ENCODE results near the gene CDRT4. TPM values are rescaled to one million over a fixed set of nuclear protein-coding genes. Genes with fewer than 3 reads are reported as not detected.

The CDRT4 gene
- total and polyA plus RNA-seq, 2 donors (not counting 3 experiments of a cell fraction or from before 2014, with no cell fraction given): 11.5 to 13.6 TPM

- Histone ChIP-seq H3K4me3 (replicated peaks in 1 of 3; ENCODE audit: insufficient read depth in 1 of 3, low read depth in 1 of 3, low read length in 3 of 3) (no peak overlapping the region), H3K79me2 (ENCODE audit: control insufficient read depth, insufficient read depth, low read length) (no peaks in the 10 kb centered on the region), H3K4me2 (ENCODE audit: insufficient read depth, low read length) (peak overlapping the region; percentile 27), H3K9ac (replicated peaks; ENCODE audit: extremely low read depth, insufficient read depth, low read length) (no peak overlapping the region), H3K4me1 (ENCODE audit: control insufficient read depth, extremely low read depth, insufficient read depth, low read length) (peaks cover 16% of the 10 kb centered on the region), H3K9me1 (replicated peaks; ENCODE audit: control insufficient read depth, extremely low read depth, insufficient read depth, low read length) (no peaks in the 10 kb centered on the region), H3K9me3 (replicated peaks; ENCODE audit: control insufficient read depth, insufficient read depth, low read length) (no peaks in the 10 kb centered on the region), H3K27me3 (ENCODE audit: control insufficient read depth in 2 of 2, insufficient read depth in 2 of 2, low read length in 2 of 2) (no peaks in the 10 kb centered on the region), H2AFZ (ENCODE audit: low read depth, low read length) (peak overlapping the region; percentile 80), H3K27ac (ENCODE audit: insufficient read depth, low read depth, low read length) (peak overlapping the region; percentile 9), H3K36me3 (ENCODE audit: control insufficient read depth in 2 of 2, extremely low read depth in 1 of 2, insufficient read depth in 2 of 2, low read length in 2 of 2) (no peaks in the 10 kb centered on the region), H4K20me1 (replicated peaks; ENCODE audit: control insufficient read depth, extremely low read depth, insufficient read depth, low read length) (no peaks in the 10 kb centered on the region)
- peak; percentile 11 for TF ChIP-seq FOS (IDR thresholded peaks at IDR 0.05; ENCODE audit: borderline replicate concordance, insufficient read depth, low read length)
- TF ChIP-seq EZH2 (IDR thresholded peaks at IDR 0.05; ENCODE audit: borderline replicate concordance, low read depth, low read length, severe bottlenecking): no peak
- TF ChIP-seq POLR2AphosphoS5 (IDR thresholded peaks at IDR 0.05; ENCODE audit: insufficient read depth, low read depth, low read length): no peak
- TF ChIP-seq POLR2A (IDR thresholded peaks at IDR 0.05; ENCODE audit: low read depth, low read length): no peak
- no peak for TF ChIP-seq MAX (IDR thresholded peaks at IDR 0.05; ENCODE audit: insufficient read depth, insufficient read length)
- BruUV-seq (replicated peaks): no TSS peak
- intact Hi-C loops (cut with micrococcal nuclease): loop anchor here (2.0 to 5.0 kb wide), 3 partner anchors 46 to 136 kb away; no protein-coding TSS in a partner anchor
- FAIRE-seq: peak; percentile 70
- POLR2A ChIA-PET: no interaction called here
- CTCF ChIA-PET: interaction anchor here (1.2 to 1.8 kb wide), 7 partner anchors 9 to 104 kb away, joined by 3 to 9 read pairs (median 5); no protein-coding TSS in a partner anchor
- dilution Hi-C loops (cut with MboI; ENCODE audit: extremely low pct_ligation_motif_present, low sequenced_read_pairs): no loop called here
- DNase-seq (ENCODE audit: low read depth, low spot score): peak; percentile 5
Observed at GRCh38 chr17:15398736-15399331, 68.6 kb downstream of the CDRT4 start.

- Histone ChIP-seq H3K27me3 (ENCODE audit: control insufficient read depth in 2 of 2, insufficient read depth in 2 of 2, low read length in 2 of 2) (no peaks in the 10 kb centered on the region), H2AFZ (ENCODE audit: low read depth, low read length) (peak overlapping the region; percentile 80), H3K9me1 (replicated peaks; ENCODE audit: control insufficient read depth, extremely low read depth, insufficient read depth, low read length) (no peaks in the 10 kb centered on the region), H3K4me3 (replicated peaks in 1 of 3; ENCODE audit: insufficient read depth in 1 of 3, low read depth in 1 of 3, low read length in 3 of 3) (no peak overlapping the region), H3K4me2 (ENCODE audit: insufficient read depth, low read length) (peak overlapping the region; percentile 27), H3K9ac (replicated peaks; ENCODE audit: extremely low read depth, insufficient read depth, low read length) (no peak overlapping the region), H3K79me2 (ENCODE audit: control insufficient read depth, insufficient read depth, low read length) (no peaks in the 10 kb centered on the region), H3K4me1 (ENCODE audit: control insufficient read depth, extremely low read depth, insufficient read depth, low read length) (peaks cover 16% of the 10 kb centered on the region), H3K9me3 (replicated peaks; ENCODE audit: control insufficient read depth, insufficient read depth, low read length) (no peaks in the 10 kb centered on the region), H3K36me3 (ENCODE audit: control insufficient read depth in 2 of 2, extremely low read depth in 1 of 2, insufficient read depth in 2 of 2, low read length in 2 of 2) (no peaks in the 10 kb centered on the region), H3K27ac (ENCODE audit: insufficient read depth, low read depth, low read length) (peak overlapping the region; percentile 9), H4K20me1 (replicated peaks; ENCODE audit: control insufficient read depth, extremely low read depth, insufficient read depth, low read length) (no peaks in the 10 kb centered on the region)
- peak; percentile 51 for DNase-seq (ENCODE audit: low read depth, low spot score)
- dilution Hi-C loops (cut with MboI; ENCODE audit: extremely low pct_ligation_motif_present, low sequenced_read_pairs) (no loop called here), intact Hi-C loops (cut with micrococcal nuclease) (loop anchor here (2.0 to 5.0 kb wide), 3 partner anchors 47 to 135 kb away; no protein-coding TSS in a partner anchor)
- FAIRE-seq: peak; percentile 95
- CTCF ChIA-PET: interaction anchor here (1.2 to 1.8 kb wide), 5 partner anchors 9 to 105 kb away, joined by 3 to 9 read pairs (median 5); no protein-coding TSS in a partner anchor
- no TSS peak for BruUV-seq (replicated peaks)
- POLR2A ChIA-PET: no interaction called here
- peak; percentile 59 for TF ChIP-seq FOS (IDR thresholded peaks at IDR 0.05; ENCODE audit: borderline replicate concordance, insufficient read depth, low read length)
- no peak for TF ChIP-seq CTCF (IDR thresholded peaks at IDR 0.05; ENCODE audit: extremely low read depth in 1 of 2, insufficient read depth in 1 of 2, low read depth in 1 of 2, low read length in 2 of 2)
Observed at GRCh38 chr17:15398291-15398690, 69.1 kb downstream of the CDRT4 start.

Data from endothelial cell of umbilical vein (primary cell).